ENCODE measurements around the gene CD300LG.
"Not testable (repeated sequence)": the region's sequence is repeated elsewhere in the genome, so short reads cannot be mapped to it uniquely, and the experiment has no call there.

The CD300LG gene

DNA sequence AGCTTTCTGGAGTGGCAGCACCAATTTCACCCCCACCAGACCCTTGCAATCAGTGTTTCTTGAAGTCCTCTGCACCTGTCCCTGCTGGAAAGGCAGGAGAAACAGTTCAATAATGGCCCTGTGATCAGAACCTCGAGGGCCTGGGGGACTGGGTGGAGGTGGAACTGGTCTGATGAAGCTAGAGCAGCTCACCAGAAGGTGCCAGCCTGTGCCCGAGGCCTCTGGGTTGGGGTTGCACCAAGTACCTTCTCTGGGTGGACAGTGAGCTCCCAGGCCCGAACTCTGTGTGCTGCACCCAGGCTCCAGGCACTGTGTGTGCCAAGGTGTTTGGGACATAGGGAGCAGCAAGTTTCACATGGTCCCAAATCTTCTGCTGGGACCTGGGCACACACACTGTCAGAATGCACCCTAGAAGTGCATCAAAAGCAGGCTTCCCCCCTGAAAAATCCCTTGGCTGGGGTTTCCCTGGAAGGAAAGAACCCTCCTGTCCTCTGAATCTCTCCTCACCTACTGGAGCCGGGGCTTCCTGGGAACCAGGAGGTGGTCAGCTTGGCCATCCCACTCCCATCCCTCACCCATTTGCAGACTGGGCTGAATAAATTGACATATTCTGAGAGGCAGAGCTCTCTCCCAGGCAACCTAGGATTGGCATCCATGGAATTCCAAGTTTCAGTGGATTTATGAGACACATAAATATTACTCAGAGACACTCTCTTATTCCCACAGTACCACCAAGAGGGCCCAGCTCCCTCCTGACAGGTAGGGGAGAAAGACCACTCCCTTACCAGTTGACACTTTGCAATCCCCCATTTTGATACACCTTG lies 17.4 kb downstream of the CD300LG start:
- Histone ChIP-seq H3K4me3 (ENCODE audit: insufficient read depth, low read length, poor library complexity, severe bottlenecking) (no peak overlapping the region), H3K27me3 (ENCODE audit: low read length) (no peaks in the 10 kb centered on the region), H2AFZ (ENCODE audit: low read depth, low read length, severe bottlenecking) (no peak overlapping the region), H3K27ac (ENCODE audit: low read depth, low read length) (no peak overlapping the region), H3K9me3 (ENCODE audit: insufficient read depth, low read length) (no peaks in the 10 kb centered on the region), H4K20me1 (ENCODE audit: low read depth, low read length) (no peaks in the 10 kb centered on the region), H3K36me3 (ENCODE audit: low read length) (no peaks in the 10 kb centered on the region), H3K9me2 (replicated peaks; ENCODE audit: insufficient read depth, low read length) (no peaks in the 10 kb centered on the region), H3K9ac (ENCODE audit: low read length) (no peak overlapping the region), H3F3A (ENCODE audit: insufficient read depth) (no peaks in the 10 kb centered on the region), H3K79me2 (ENCODE audit: insufficient read depth, low read length) (no peaks in the 10 kb centered on the region), H3K4me2 (ENCODE audit: low read depth, low read length, poor library complexity, severe bottlenecking) (no peak overlapping the region)
- TF ChIP-seq, protein P1, sequence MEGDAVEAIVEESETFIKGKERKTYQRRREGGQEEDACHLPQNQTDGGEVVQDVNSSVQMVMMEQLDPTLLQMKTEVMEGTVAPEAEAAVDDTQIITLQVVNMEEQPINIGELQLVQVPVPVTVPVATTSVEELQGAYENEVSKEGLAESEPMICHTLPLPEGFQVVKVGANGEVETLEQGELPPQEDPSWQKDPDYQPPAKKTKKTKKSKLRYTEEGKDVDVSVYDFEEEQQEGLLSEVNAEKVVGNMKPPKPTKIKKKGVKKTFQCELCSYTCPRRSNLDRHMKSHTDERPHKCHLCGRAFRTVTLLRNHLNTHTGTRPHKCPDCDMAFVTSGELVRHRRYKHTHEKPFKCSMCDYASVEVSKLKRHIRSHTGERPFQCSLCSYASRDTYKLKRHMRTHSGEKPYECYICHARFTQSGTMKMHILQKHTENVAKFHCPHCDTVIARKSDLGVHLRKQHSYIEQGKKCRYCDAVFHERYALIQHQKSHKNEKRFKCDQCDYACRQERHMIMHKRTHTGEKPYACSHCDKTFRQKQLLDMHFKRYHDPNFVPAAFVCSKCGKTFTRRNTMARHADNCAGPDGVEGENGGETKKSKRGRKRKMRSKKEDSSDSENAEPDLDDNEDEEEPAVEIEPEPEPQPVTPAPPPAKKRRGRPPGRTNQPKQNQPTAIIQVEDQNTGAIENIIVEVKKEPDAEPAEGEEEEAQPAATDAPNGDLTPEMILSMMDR (IDR thresholded peaks at IDR 0.05; ENCODE audit: insufficient read depth, low read length, poor library complexity, severe bottlenecking), result no peak

DNA sequence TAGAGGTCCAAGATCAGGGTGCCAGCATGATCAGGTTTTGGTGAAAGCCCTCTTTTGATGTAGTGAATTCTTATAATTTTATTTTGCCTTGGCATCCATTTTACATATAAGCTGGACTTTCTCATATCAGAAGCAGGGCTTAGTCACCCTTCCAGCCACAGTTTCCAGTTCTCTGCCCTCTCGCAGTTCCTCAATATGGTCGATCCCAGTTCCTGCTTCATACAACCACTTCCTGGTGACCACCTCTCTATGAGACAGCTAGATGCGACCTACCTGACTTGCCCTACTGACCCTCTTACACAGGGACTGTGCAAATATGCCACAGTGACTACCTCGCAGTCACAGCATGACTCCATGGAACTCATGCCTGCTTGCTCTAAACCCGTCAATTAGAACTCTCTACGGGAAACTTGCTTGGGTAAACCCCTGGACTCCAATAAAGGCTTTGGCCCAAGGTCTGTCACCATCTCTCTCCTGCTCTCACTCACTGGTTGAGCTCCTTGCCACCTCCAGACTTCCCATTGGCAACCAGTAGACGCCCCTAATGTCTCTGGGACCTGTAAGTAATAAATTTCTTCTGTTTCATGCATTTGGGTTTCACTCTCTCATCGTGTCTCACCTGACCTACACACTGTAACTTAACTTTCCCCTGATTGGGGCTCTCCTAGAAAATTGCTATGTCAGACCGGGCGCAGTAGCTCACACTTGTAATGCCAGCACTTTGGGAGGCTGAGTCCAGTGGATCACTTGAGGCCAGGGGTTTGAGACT lies 21.4 kb downstream of the CD300LG start:
- Histone ChIP-seq H3K27me3 (ENCODE audit: low read length) (no peaks in the 10 kb centered on the region), H3K4me2 (ENCODE audit: low read depth, low read length, poor library complexity, severe bottlenecking) (no peak overlapping the region), H3K27ac (ENCODE audit: low read depth, low read length) (no peak overlapping the region), H3K9ac (ENCODE audit: low read length) (no peak overlapping the region), H3K36me3 (ENCODE audit: low read length) (no peaks in the 10 kb centered on the region), H3K4me3 (ENCODE audit: insufficient read depth, low read length, poor library complexity, severe bottlenecking) (no peak overlapping the region), H2AFZ (ENCODE audit: low read depth, low read length, severe bottlenecking) (no peak overlapping the region), H3K9me2 (replicated peaks; ENCODE audit: insufficient read depth, low read length) (no peaks in the 10 kb centered on the region), H3K79me2 (ENCODE audit: insufficient read depth, low read length) (no peaks in the 10 kb centered on the region), H3K9me3 (ENCODE audit: insufficient read depth, low read length) (no peaks in the 10 kb centered on the region), H3F3A (ENCODE audit: insufficient read depth) (no peaks in the 10 kb centered on the region), H4K20me1 (ENCODE audit: low read depth, low read length) (no peaks in the 10 kb centered on the region)
- TF ChIP-seq, protein P1 (IDR thresholded peaks at IDR 0.05; ENCODE audit: insufficient read depth, low read length, poor library complexity, severe bottlenecking), result no peak
- TF ChIP-seq EZH2phosphoT487 (conservative IDR thresholded peaks at IDR 0.05; ENCODE audit: low read length), result no peak

DNA sequence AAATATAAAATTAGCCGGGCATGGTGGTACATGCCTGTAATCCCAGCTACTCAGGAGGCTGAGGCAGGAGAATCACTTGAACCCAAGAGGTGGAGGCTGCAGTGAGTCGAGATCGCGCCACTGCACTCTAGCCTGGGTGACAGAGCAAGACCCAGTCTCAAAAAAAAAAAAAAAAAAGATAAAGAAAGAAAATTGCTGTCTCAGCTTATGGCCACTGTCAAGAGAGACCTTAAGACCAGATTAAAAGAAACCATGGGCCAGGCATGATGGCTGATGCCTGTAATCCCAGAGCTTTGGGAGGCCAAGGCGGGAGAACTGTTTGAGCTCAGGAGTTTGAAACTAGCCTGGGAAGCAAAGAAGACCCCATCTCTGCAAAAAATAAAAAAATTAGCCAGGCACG lies 22.1 kb downstream of the CD300LG start:
- not testable (repeated sequence) for H3K27me3 ChIP-seq (ENCODE audit: low read length); H4K20me1 ChIP-seq (ENCODE audit: low read depth, low read length)

More for the DNA sequence above, 22.1 kb downstream of the CD300LG start:
- not testable (repeated sequence) for H3F3A ChIP-seq (ENCODE audit: insufficient read depth); H2AFZ ChIP-seq (ENCODE audit: low read depth, low read length, severe bottlenecking); H3K4me2 ChIP-seq (ENCODE audit: low read depth, low read length, poor library complexity, severe bottlenecking); H3K9me3 ChIP-seq (ENCODE audit: insufficient read depth, low read length); H3K27ac ChIP-seq (ENCODE audit: low read depth, low read length); H3K4me3 ChIP-seq (ENCODE audit: insufficient read depth, low read length, poor library complexity, severe bottlenecking); H3K9me2 ChIP-seq (replicated peaks; ENCODE audit: insufficient read depth, low read length); H3K36me3 ChIP-seq (ENCODE audit: low read length); H3K79me2 ChIP-seq (ENCODE audit: insufficient read depth, low read length); H3K9ac ChIP-seq (ENCODE audit: low read length)
